H54 (cell line): ENCODE results near the gene PCDHGA12.
"Not testable (repeated sequence)": the region's sequence is repeated elsewhere in the genome, so short reads cannot be mapped to it uniquely, and the experiment has no call there.

Experiments
- DNase-seq: peaks from one replicate; pipeline ENCODE4 v3.0.0; 2011; ENCODE audit warnings: low spot score, mixed read lengths; ENCODE audit not compliant: insufficient read length
- FAIRE-seq: peaks from 3 replicates; lab custom pipeline; 2011; peaks lifted over from hg19 to GRCh38; lab: Jason Lieb, UNC
- POLR2A ChIP-seq: IDR thresholded peaks from 2 replicates; pipeline ENCODE4 v1.6.1; 2011; ENCODE audit warnings: low read depth, mild to moderate bottlenecking, low read length

PCDHGA12 gene

DNA sequence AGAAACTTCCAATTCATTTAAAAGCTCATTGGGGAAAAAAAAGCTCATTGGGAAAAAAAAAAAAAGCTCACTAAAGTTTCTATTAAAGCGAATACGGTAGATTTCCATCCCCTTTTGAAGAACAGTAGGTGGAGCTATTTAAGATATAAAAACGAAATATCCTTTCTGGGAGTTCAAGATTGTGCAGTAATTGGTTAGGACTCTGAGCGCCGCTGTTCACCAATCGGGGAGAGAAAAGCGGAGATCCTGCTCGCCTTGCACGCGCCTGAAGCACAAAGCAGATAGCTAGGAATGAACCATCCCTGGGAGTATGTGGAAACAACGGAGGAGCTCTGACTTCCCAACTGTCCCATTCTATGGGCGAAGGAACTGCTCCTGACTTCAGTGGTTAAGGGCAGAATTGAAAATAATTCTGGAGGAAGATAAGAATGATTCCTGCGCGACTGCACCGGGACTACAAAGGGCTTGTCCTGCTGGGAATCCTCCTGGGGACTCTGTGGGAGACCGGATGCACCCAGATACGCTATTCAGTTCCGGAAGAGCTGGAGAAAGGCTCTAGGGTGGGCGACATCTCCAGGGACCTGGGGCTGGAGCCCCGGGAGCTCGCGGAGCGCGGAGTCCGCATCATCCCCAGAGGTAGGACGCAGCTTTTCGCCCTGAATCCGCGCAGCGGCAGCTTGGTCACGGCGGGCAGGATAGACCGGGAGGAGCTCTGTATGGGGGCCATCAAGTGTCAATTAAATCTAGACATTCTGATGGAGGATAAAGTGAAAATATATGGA, at the start of gene PCDHGA12:
PCDHGA12 (plus strand) TSS at position 176 of the 782 bp plus-strand sequence; CDS start at position 429, 253 bp downstream.
- DNase-seq (no peak), FAIRE-seq (no peak)

GRCh38 chr5:141382469-141383294, 47.6 kb upstream of the PCDHGA12 start, which contains the start of gene PCDHGA7:
Gene PCDHGA7, plus strand, starts transcription at chr5:141382742. Its CDS starts 158 bp downstream, at chr5:141382900.
- no peak for TF ChIP-seq POLR2A
- FAIRE-seq (no peak), DNase-seq (no peak)

More for the DNA sequence above, at the start of gene PCDHGA12:
- no peak for TF ChIP-seq POLR2A

DNA sequence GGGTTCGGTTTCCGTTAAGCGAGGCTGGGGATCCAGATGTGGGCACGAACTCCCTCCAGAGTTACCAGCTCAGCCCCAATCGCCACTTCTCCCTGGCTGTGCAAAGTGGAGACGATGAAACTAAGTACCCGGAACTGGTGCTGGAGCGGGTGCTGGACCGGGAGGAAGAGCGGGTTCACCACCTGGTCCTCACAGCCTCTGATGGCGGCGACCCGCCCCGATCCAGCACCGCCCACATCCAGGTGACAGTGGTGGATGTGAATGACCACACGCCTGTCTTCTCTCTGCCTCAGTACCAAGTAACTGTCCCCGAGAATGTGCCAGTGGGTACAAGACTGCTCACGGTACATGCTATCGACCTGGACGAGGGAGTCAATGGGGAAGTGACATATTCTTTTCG, 47.0 kb upstream of the PCDHGA12 start:
- FAIRE-seq (no peak), DNase-seq (no peak)
- no peak for TF ChIP-seq POLR2A

GRCh38 chr5:141384471-141385267, 45.6 kb upstream of the PCDHGA12 start:
- no peak for DNase-seq
- no peak for FAIRE-seq
- TF ChIP-seq POLR2A = no peak

- DNase-seq, FAIRE-seq: not testable (repeated sequence)
These were observed 42.6 kb upstream of the PCDHGA12 start, which contains the start of gene PCDHGB4 for GRCh38 chr5:141387557-141388311. Gene PCDHGB4, plus strand, starts transcription at chr5:141387698. Its CDS starts 187 bp downstream, at chr5:141387885.

DNA sequence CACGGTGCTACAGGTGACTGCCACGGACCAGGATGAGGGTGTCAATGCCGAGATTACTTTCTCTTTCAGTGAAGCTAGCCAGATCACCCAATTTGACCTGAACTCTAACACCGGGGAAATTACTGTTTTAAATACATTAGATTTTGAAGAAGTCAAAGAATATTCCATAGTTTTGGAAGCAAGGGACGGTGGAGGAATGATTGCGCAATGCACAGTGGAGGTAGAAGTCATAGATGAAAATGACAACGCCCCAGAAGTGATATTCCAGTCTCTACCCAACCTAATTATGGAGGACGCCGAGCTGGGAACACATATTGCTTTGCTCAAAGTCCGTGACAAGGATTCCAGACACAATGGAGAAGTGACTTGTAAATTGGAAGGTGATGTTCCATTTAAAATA, 41.6 kb upstream of the PCDHGA12 start:
- no peak for TF ChIP-seq POLR2A
- no peak for DNase-seq
- FAIRE-seq = no peak

DNA sequence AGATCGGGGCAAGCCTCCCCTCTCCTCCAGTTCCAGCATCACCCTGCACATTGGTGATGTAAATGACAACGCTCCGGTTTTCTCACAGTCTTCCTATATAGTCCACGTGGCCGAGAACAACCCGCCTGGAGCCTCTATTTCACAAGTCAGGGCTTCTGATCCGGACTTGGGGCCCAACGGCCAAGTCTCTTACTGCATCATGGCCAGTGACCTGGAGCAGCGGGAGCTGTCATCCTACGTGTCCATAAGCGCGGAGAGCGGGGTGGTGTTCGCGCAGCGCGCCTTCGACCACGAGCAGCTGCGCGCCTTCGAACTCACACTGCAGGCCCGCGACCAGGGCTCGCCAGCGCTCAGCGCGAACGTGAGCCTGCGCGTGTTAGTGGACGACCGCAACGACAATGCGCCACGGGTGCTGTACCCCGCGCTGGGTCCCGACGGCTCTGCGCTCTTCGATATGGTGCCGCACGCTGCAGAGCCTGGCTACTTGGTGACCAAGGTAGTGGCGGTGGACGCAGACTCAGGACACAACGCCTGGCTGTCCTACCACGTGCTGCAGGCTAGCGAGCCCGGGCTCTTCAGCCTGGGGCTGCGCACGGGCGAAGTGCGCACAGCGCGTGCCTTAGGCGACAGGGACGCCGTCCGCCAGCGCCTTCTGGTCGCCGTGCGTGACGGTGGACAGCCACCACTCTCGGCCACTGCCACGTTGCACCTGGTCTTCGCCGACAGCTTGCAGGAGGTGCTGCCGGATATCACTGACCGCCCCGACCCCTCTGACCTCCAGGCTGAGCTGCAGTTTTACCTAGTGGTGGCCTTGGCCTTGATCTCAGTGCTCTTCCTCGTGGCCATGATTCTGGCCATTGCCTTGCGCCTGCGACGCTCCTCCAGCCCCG, 40.9 kb upstream of the PCDHGA12 start:
- no peak for TF ChIP-seq POLR2A
- FAIRE-seq (no peak), DNase-seq (no peak)

- FAIRE-seq (no peak), DNase-seq (no peak)
- no peak for TF ChIP-seq POLR2A
These were observed 37.7 kb upstream of the PCDHGA12 start, which contains the start of gene PCDHGA8 for GRCh38 chr5:141392429-141393198. Gene PCDHGA8, plus strand, starts transcription at chr5:141392633. Its CDS starts 181 bp downstream, at chr5:141392814.

- no peak for DNase-seq
- no peak for TF ChIP-seq POLR2A
- FAIRE-seq = no peak
These were observed 37.0 kb upstream of the PCDHGA12 start for GRCh38 chr5:141393267-141393666.

GRCh38 chr5:141394401-141395187, 35.7 kb upstream of the PCDHGA12 start:
- DNase-seq, FAIRE-seq: not testable (repeated sequence)

DNA sequence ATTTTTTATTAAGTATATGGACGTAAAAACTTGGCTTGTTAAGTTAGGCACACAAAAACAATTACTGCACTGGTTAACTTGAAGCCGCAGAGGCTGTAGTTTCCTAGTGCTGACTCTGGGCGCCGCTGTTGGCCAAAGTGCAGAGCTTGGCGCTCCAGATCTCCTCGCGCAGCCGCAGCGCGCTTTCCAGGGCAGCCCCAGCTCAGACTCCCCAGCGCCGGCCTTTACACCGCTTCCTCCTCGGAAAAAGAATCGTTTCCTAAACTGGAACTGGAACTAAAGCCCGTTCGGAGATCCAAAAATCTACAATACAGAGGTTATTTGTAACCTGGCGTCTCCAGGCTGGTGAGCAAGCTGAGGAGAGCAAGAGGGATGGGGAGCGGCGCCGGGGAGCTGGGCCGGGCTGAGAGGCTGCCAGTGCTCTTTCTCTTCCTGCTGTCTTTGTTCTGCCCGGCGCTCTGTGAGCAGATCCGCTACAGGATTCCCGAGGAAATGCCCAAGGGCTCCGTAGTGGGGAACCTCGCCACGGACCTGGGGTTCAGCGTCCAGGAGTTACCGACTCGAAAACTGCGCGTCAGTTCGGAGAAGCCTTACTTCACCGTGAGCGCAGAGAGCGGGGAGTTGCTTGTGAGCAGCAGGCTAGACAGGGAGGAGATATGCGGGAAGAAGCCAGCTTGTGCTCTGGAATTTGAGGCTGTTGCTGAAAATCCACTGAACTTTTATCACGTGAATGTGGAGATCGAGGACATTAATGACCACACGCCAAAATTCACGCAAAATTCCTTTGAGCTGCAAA, 32.4 kb upstream of the PCDHGA12 start, which contains the start of gene PCDHGB5:
PCDHGB5 (plus strand) TSS at position 192 of the 796 bp plus-strand sequence; CDS start at position 373, 181 bp downstream.
- not testable (repeated sequence) for DNase-seq, FAIRE-seq
